Gastroesophageal sphincter (tissue), 3 donors: ENCODE measurements around the gene MINDY4B.

Experiments
- CTCF ChIP-seq, 4 experiments: fragments of 200-600 bp in 2 of 4; fragments of 450-650 bp in 2 of 4; sonication (generic) in 1 of 4; IDR thresholded peaks; one replicate each; pipeline ENCODE4 v1.5.1; 2017 to 2019; ENCODE audit warnings: antibody characterized with exemption in 4 of 4, mild to moderate bottlenecking in 2 of 4, moderate library complexity in 2 of 4
- POLR2A ChIP-seq, 2 donors: fragments of 450-650 bp; IDR thresholded peaks; one replicate each; pipeline ENCODE4 v1.6.1; 2017; ENCODE audit warnings: antibody characterized with exemption in 2 of 2, mild to moderate bottlenecking in 2 of 2, moderate library complexity in 1 of 2

- TF ChIP-seq CTCF (IDR thresholded peaks at IDR 0.05) (no peak), POLR2A (IDR thresholded peaks at IDR 0.05) (no peak)
These were observed 79.9 kb downstream of the MINDY4B start for GRCh38 chr3:150825192-150825915.
